Stomach (tissue), 9 donors: ENCODE data around the gene ARHGAP4. TPM values are rescaled to one million over a fixed set of nuclear protein-coding genes. Genes with fewer than 3 reads are reported as not detected.
A peak's percentile ranks its signal among the peaks of the same experiment; 100 is the strongest.

Source experiments
- DNase-seq, 2 donors: peaks; one replicate each; pipeline versions ENCODE4 v3.0.0 to v3.0.0-alpha.2; 2013 to 2019
- H3K27ac ChIP-seq, 5 donors: fragments of 200-600 bp in 4 of 5; sonication (generic) in 4 of 5; one replicate each; pipeline ENCODE4 v1.5.1; 2013 to 2019; ENCODE audit warnings: mild to moderate bottlenecking in 1 of 5, moderate library complexity in 1 of 5
- H3K27me3 ChIP-seq, 3 donors: fragments of 200-600 bp; sonication (generic); one replicate each; pipeline ENCODE4 v1.5.1; 2017 to 2019; ENCODE audit warnings: mixed run types in 1 of 3
- H3K36me3 ChIP-seq, 4 donors: fragments of 200-600 bp; sonication (generic); 1 replicate in 3 of 4; 2 replicates in 1 of 4; pipeline ENCODE4 v1.5.1; 2016 to 2019
- H3K4me1 ChIP-seq, 4 donors: fragments of 200-600 bp; sonication (generic); one replicate each; pipeline ENCODE4 v1.5.1; 2016 to 2019
- H3K4me3 ChIP-seq, 4 donors: fragments of 200-600 bp; sonication (generic) in 3 of 4; one replicate each; pipeline ENCODE4 v1.5.1; 2016 to 2019; ENCODE audit warnings: mild to moderate bottlenecking in 1 of 4
- H3K9me3 ChIP-seq, 4 donors: fragments of 200-600 bp; sonication (generic); one replicate each; pipeline ENCODE4 v1.5.1; 2016 to 2019
- CTCF ChIP-seq, 7 experiments: fragments of 450-650 bp in 4 of 7; fragments of 200-600 bp in 3 of 7; sonication (generic) in 3 of 7; IDR thresholded peaks; one replicate each; pipeline ENCODE4 v1.5.1; 2016 to 2019; ENCODE audit warnings: antibody characterized with exemption in 7 of 7, control low read depth in 2 of 7, mild to moderate bottlenecking in 1 of 7
- EP300 ChIP-seq: sonication (generic); formaldehyde crosslinking; IDR thresholded peaks from one replicate; pipeline ENCODE4 v1.6.1; 2017; ENCODE audit warnings: antibody characterized with exemption
- POLR2A ChIP-seq, 4 donors: fragments of 450-650 bp; IDR thresholded peaks; one replicate each; pipeline ENCODE4 v1.6.1; 2016; ENCODE audit warnings: antibody characterized with exemption in 4 of 4, control low read depth in 2 of 4, mild to moderate bottlenecking in 1 of 4, moderate library complexity in 1 of 4
- POLR2AphosphoS5 ChIP-seq, 3 donors: sonication (generic); formaldehyde crosslinking; IDR thresholded peaks; one replicate each; pipeline ENCODE4 v1.6.1; 2016; ENCODE audit warnings: antibody characterized with exemption in 3 of 3
- WGBS, 5 donors: extraction: QIAGEN DNeasy Blood & Tissue Kit in 3 of 5; methylation state at CpG; one replicate each; pipeline versions ENCODE4 v1.1.5 to v1.1.7; 2013 to 2018; 5-methylcytosine and 5-hydroxymethylcytosine counted together
- intact Hi-C: fragments of 100-400 bp; cut with DNase I; formaldehyde crosslinking; loops from one replicate; pipeline ENCODE4 v1.15.1; 2023; ENCODE audit warnings: low total_unique reads
- polyA plus RNA-seq, 3 donors: library from polyadenylated mRNA; stranded (reverse); fragments of 200-250 nt; gene quantifications; one replicate each; pipeline ENCODE4 v1.2.3, GENCODE V29; 2013
- total RNA-seq, 5 donors: library from RNA; depleted of rRNA; stranded (reverse); fragments of >200 nt; gene quantifications; one replicate each; pipeline versions ENCODE4 v1.1.0 to v1.2.3, GENCODE V29; 2014 to 2016
- donor health status: healthy with polysubstance abuse.
- donor health status: Bipolar disorder and iron deficiency.
- donor health status: healthy.

The ARHGAP4 gene
- total and polyA plus RNA-seq, 8 donors, result 18.5 to 93.9 (median 40.3) TPM

DNA sequence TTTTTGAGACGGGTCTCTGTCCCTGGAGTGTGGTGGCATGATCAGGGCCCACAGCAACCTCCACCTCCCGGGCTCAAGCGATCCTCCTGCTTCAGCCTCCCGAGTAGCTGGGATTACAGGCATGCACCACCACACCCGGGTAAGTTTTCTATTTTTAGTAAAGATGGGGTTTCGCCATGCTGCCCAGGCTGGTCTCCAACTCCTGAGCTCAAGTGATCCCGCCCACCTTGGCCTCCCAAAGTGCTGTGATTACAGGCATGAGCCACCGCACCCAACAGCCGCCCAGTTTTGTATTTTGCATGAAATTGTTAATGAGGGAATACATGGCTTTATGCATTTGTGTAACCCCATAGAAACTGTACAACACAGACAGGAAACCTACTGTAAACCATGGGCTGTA is 2.8 kb upstream of the ARHGAP4 start:
- TF ChIP-seq POLR2AphosphoS5 (IDR thresholded peaks at IDR 0.05) (no peak), CTCF (IDR thresholded peaks at IDR 0.05) (no peak), EP300 (no peak), POLR2A (IDR thresholded peaks at IDR 0.05) (no peak)
- Histone ChIP-seq H3K27ac (peak overlapping the region; percentile 35 to 96 (median 79)), H3K4me3 (peak overlapping the region in 2 of 4 donors; percentile 18 to 22), H3K9me3 (no peaks in the 10 kb centered on the region), H3K4me1 (peaks cover 7 to 65% (median 44%) of the 10 kb centered on the region in 4 donors), H3K27me3 (peaks cover 0 to 6% (median 0%) of the 10 kb centered on the region in 3 donors), H3K36me3 (peaks cover 4 to 36% (median 29%) of the 10 kb centered on the region in 4 donors)
- WGBS, 5 donors, result 20 to 61% (median 39%) methylated on average over 9 of the region's 9 CpGs
- DNase-seq, result no peak
- intact Hi-C loops, result no loop called here

DNA sequence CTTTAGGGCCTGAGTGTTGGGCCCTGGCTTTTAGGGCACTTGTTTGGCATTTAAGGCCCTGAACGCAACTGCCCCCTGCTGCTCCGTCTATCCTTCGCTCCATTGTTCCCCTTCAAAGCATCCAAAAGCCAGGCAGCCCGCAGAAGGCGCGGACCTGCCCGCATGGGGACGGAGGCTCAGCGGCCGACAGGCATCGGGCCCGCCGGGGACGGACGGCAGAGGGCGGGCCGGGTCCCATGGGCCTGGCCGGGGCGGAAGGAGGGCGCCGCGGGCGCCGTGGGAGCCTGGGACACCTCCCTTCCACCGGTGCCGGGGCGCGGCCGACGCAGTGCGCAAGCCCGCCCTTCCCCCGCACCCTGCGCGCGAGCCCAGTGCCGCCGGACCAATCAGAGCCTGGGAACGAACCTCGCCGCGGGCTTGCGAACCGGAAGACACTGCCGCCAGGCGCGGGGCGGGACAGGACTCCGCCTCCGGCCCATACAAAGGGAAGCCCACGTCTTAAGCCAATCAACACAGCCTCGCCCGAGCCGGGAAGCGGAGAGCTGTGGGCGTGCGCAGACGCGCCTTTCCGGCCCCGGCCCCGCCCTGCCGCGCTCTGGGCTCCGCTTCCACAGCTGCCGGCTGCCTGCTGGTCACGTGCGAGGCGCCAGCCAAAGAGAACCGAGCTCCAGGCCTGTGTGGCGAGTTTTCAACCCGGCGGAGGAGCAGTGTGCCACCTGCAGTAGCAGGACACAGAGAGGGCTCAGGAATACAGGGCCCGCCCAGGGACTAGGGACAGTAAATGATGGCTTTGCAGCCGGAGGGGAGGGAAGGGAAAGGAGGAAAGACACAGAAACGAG is 2.1 kb upstream of the ARHGAP4 start:
- intact Hi-C loops, result no loop called here
- Histone ChIP-seq H3K9me3 (no peaks in the 10 kb centered on the region), H3K36me3 (peaks cover 4 to 36% (median 29%) of the 10 kb centered on the region in 4 donors), H3K4me3 (peak overlapping the region; percentile 45 to 59 (median 56)), H3K4me1 (peaks cover 7 to 65% (median 44%) of the 10 kb centered on the region in 4 donors), H3K27me3 (peaks cover 0 to 6% (median 0%) of the 10 kb centered on the region in 3 donors), H3K27ac (peak overlapping the region; percentile 95 to 98 (median 96))
- peak; percentile 96 to 99 for DNase-seq
- WGBS, 5 donors, result 0 to 21% (median 4%) methylated on average over 13 to 75 of the region's 76 CpGs
- TF ChIP-seq CTCF (IDR thresholded peaks at IDR 0.05) (peak in 1 of 7 experiments; percentile 20), EP300 (no peak), POLR2AphosphoS5 (IDR thresholded peaks at IDR 0.05) (peak; percentile 54 to 80 (median 80)), POLR2A (IDR thresholded peaks at IDR 0.05) (no peak)

DNA sequence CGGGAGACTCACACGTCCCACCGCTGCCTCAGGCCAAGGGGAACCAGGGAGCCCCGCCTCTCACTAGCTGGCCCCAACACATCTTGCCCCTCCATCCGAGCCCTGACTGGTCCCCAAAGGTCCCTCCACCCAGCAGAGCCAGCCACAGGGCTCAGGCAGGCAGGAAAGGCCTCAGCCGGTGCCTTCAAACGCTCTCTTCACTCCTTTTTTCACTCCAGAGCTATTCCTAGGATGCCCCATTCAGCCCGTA is 1.5 kb upstream of the ARHGAP4 start:
- 0 to 47% (median 9%) methylated on average over 4 to 8 of the region's 8 CpGs for WGBS, 5 donors
- Histone ChIP-seq H3K27me3 (peaks cover 0 to 6% (median 0%) of the 10 kb centered on the region in 3 donors), H3K4me3 (peak overlapping the region; percentile 45 to 59 (median 56)), H3K4me1 (peaks cover 7 to 65% (median 48%) of the 10 kb centered on the region in 4 donors), H3K9me3 (no peaks in the 10 kb centered on the region), H3K27ac (peak overlapping the region; percentile 95 to 98 (median 96)), H3K36me3 (peaks cover 4 to 35% (median 28%) of the 10 kb centered on the region in 4 donors)
- no peak for DNase-seq
- no peak for TF ChIP-seq CTCF (IDR thresholded peaks at IDR 0.05)
- TF ChIP-seq POLR2AphosphoS5 (IDR thresholded peaks at IDR 0.05), result no peak
- no peak for TF ChIP-seq POLR2A (IDR thresholded peaks at IDR 0.05)
- TF ChIP-seq EP300, result no peak
- intact Hi-C loops, result no loop called here

- 4 to 44% (median 24%) methylated on average over 24 to 31 of the region's 31 CpGs; no CpG with 5 or more reads in 1 of the 5 donors for WGBS, 5 donors
Observed at GRCh38 chrX:153926858-153927671, 1.0 kb upstream of the ARHGAP4 start.

More at GRCh38 chrX:153926858-153927671, 1.0 kb upstream of the ARHGAP4 start:
- H3K27me3 ChIP-seq, result peaks cover 0 to 9% (median 0%) of the 10 kb centered on the region in 3 donors
- H3K9me3 ChIP-seq, result no peaks in the 10 kb centered on the region
- peak overlapping the region; percentile 45 to 59 (median 56) for H3K4me3 ChIP-seq
- H3K4me1 ChIP-seq, result peaks cover 7 to 65% (median 52%) of the 10 kb centered on the region in 4 donors
- H3K36me3 ChIP-seq, result peaks cover 4 to 29% (median 24%) of the 10 kb centered on the region in 4 donors
- intact Hi-C loops, result no loop called here
- H3K27ac ChIP-seq, result peak overlapping the region; percentile 95 to 98 (median 96)
- peak; percentile 57 to 87 for DNase-seq
- peak in 1 of 3 donors; percentile 45 for TF ChIP-seq POLR2AphosphoS5 (IDR thresholded peaks at IDR 0.05)
- no peak for TF ChIP-seq EP300
- no peak for TF ChIP-seq CTCF (IDR thresholded peaks at IDR 0.05)
